ENCODE measurements around the gene CFAP141. TPM values are rescaled to one million over a fixed set of nuclear protein-coding genes. Genes with fewer than 3 reads are reported as not detected.

CFAP141 gene
- total RNA-seq, 1 donor from 2014 or later, result not detected

- Histone ChIP-seq H3K27me3 (ENCODE audit: control insufficient read depth in 3 of 3, insufficient read depth in 3 of 3, low read length in 3 of 3) (no peaks in the 10 kb centered on the region), H3K9ac (ENCODE audit: low read depth in 1 of 3, low read length in 3 of 3) (no peak overlapping the region), H3K4me1 (ENCODE audit: control insufficient read depth in 3 of 3, insufficient read depth in 3 of 3, low read length in 3 of 3) (peaks cover 4 to 9% (median 8%) of the 10 kb centered on the region in 3 donors), H3K4me3 (ENCODE audit: low read length in 3 of 3) (no peak overlapping the region), H3K27ac (ENCODE audit: low read depth, low read length) (peak overlapping the region; percentile 3), H3K9me3 (ENCODE audit: control insufficient read depth in 3 of 3, low read length in 3 of 3) (no peaks in the 10 kb centered on the region), H3K36me3 (ENCODE audit: control insufficient read depth in 3 of 3, insufficient read depth in 3 of 3, low read length in 3 of 3) (peaks cover 0 to 17% (median 17%) of the 10 kb centered on the region in 3 donors)
Measured at GRCh38 chr1:154158307-154159125, 47.6 kb downstream of the CFAP141 start.

- H3K4me3 ChIP-seq (ENCODE audit: low read length in 3 of 3), result no peak overlapping the region
- no peak overlapping the region for H3K9ac ChIP-seq (ENCODE audit: low read depth in 1 of 3, low read length in 3 of 3)
- H3K4me1 ChIP-seq (ENCODE audit: control insufficient read depth in 3 of 3, insufficient read depth in 3 of 3, low read length in 3 of 3), result peaks cover 4 to 9% (median 8%) of the 10 kb centered on the region in 3 donors
- no peaks in the 10 kb centered on the region for H3K9me3 ChIP-seq (ENCODE audit: control insufficient read depth in 3 of 3, low read length in 3 of 3)
- no peaks in the 10 kb centered on the region for H3K27me3 ChIP-seq (ENCODE audit: control insufficient read depth in 3 of 3, insufficient read depth in 3 of 3, low read length in 3 of 3)
- H3K27ac ChIP-seq (ENCODE audit: low read depth, low read length), result no peak overlapping the region
- H3K36me3 ChIP-seq (ENCODE audit: control insufficient read depth in 3 of 3, insufficient read depth in 3 of 3, low read length in 3 of 3), result peaks cover 0 to 17% (median 17%) of the 10 kb centered on the region in 3 donors
Measured at GRCh38 chr1:154157520-154158306, 48.4 kb downstream of the CFAP141 start.

GRCh38 chr1:154155251-154155650 is 50.9 kb downstream of the CFAP141 start:
- H3K27me3 ChIP-seq (ENCODE audit: control insufficient read depth in 3 of 3, insufficient read depth in 3 of 3, low read length in 3 of 3), result no peaks in the 10 kb centered on the region
- H3K4me1 ChIP-seq (ENCODE audit: control insufficient read depth in 3 of 3, insufficient read depth in 3 of 3, low read length in 3 of 3), result peaks cover 4 to 9% (median 8%) of the 10 kb centered on the region in 3 donors
- H3K4me3 ChIP-seq (ENCODE audit: low read length in 3 of 3), result no peak overlapping the region
- H3K36me3 ChIP-seq (ENCODE audit: control insufficient read depth in 3 of 3, insufficient read depth in 3 of 3, low read length in 3 of 3), result peaks cover 0 to 15% (median 8%) of the 10 kb centered on the region in 3 donors
- H3K9ac ChIP-seq (ENCODE audit: low read depth in 1 of 3, low read length in 3 of 3), result peak overlapping the region in 1 of 3 donors; percentile 27
- no peaks in the 10 kb centered on the region for H3K9me3 ChIP-seq (ENCODE audit: control insufficient read depth in 3 of 3, low read length in 3 of 3)
- peak overlapping the region; percentile 80 for H3K27ac ChIP-seq (ENCODE audit: low read depth, low read length)

- Histone ChIP-seq H3K4me1 (ENCODE audit: control insufficient read depth in 3 of 3, insufficient read depth in 3 of 3, low read length in 3 of 3) (peaks cover 4 to 9% (median 8%) of the 10 kb centered on the region in 3 donors), H3K27ac (ENCODE audit: low read depth, low read length) (peak within 1 kb of the TSS; percentile 80), H3K27me3 (ENCODE audit: control insufficient read depth in 3 of 3, insufficient read depth in 3 of 3, low read length in 3 of 3) (no peaks in the 10 kb centered on the region), H3K9me3 (ENCODE audit: control insufficient read depth in 3 of 3, low read length in 3 of 3) (no peaks in the 10 kb centered on the region), H3K36me3 (ENCODE audit: control insufficient read depth in 3 of 3, insufficient read depth in 3 of 3, low read length in 3 of 3) (peaks cover 0 to 15% (median 4%) of the 10 kb centered on the region in 3 donors), H3K9ac (ENCODE audit: low read depth in 1 of 3, low read length in 3 of 3) (peak within 1 kb of the TSS in 2 of 3 donors; percentile 27 to 42), H3K4me3 (ENCODE audit: low read length in 3 of 3) (no peak within 1 kb of the TSS)
Measured at GRCh38 chr1:154154534-154155191, 51.5 kb downstream of the CFAP141 start, which contains the start of gene NUP210L. NUP210L (minus strand) TSS chr1:154155073.

- Histone ChIP-seq H3K4me3 (ENCODE audit: low read length in 3 of 3) (no peak overlapping the region), H3K9me3 (ENCODE audit: control insufficient read depth in 3 of 3, low read length in 3 of 3) (no peaks in the 10 kb centered on the region), H3K9ac (ENCODE audit: low read depth in 1 of 3, low read length in 3 of 3) (no peak overlapping the region), H3K27ac (ENCODE audit: low read depth, low read length) (peak overlapping the region; percentile 80), H3K36me3 (ENCODE audit: control insufficient read depth in 3 of 3, insufficient read depth in 3 of 3, low read length in 3 of 3) (peaks cover 0 to 14% (median 0%) of the 10 kb centered on the region in 3 donors), H3K4me1 (ENCODE audit: control insufficient read depth in 3 of 3, insufficient read depth in 3 of 3, low read length in 3 of 3) (peaks cover 4 to 9% (median 8%) of the 10 kb centered on the region in 3 donors), H3K27me3 (ENCODE audit: control insufficient read depth in 3 of 3, insufficient read depth in 3 of 3, low read length in 3 of 3) (no peaks in the 10 kb centered on the region)
Measured at GRCh38 chr1:154154053-154154452, 52.1 kb downstream of the CFAP141 start.

GRCh38 chr1:154151311-154151710 is 54.8 kb downstream of the CFAP141 start:
- Histone ChIP-seq H3K27ac (ENCODE audit: low read depth, low read length) (no peak overlapping the region), H3K4me3 (ENCODE audit: low read length in 3 of 3) (no peak overlapping the region), H3K4me1 (ENCODE audit: control insufficient read depth in 3 of 3, insufficient read depth in 3 of 3, low read length in 3 of 3) (peaks cover 4 to 9% (median 8%) of the 10 kb centered on the region in 3 donors), H3K36me3 (ENCODE audit: control insufficient read depth in 3 of 3, insufficient read depth in 3 of 3, low read length in 3 of 3) (peaks cover 0 to 2% (median 0%) of the 10 kb centered on the region in 3 donors), H3K27me3 (ENCODE audit: control insufficient read depth in 3 of 3, insufficient read depth in 3 of 3, low read length in 3 of 3) (no peaks in the 10 kb centered on the region), H3K9me3 (ENCODE audit: control insufficient read depth in 3 of 3, low read length in 3 of 3) (no peaks in the 10 kb centered on the region), H3K9ac (ENCODE audit: low read depth in 1 of 3, low read length in 3 of 3) (no peak overlapping the region)

Small RNAs within 50 kb of the gene (small RNA-seq; reads per million reads assigned to genes)
- 1.1 reads per million, percentile 79 among the genes with 10 or more reads in this experiment for gene MIR190B

Other genes with a start within 250 kb of the CFAP141 start
- 3.1 TPM for gene CRTC2, start 247.7 kb downstream of the CFAP141 start, total RNA-seq
- gene SLC39A1, start 242.8 kb downstream of the CFAP141 start, total RNA-seq, result 40.2 TPM
- 8.9 TPM for gene CREB3L4, start 238.4 kb downstream of the CFAP141 start, total RNA-seq
- gene JTB, start 228.7 kb downstream of the CFAP141 start, total RNA-seq, result 87.2 TPM
- 18.3 TPM for gene RAB13, start 220.0 kb downstream of the CFAP141 start, total RNA-seq
- 4,210 TPM for gene RPS27, start 215.6 kb downstream of the CFAP141 start, total RNA-seq
- gene NUP210L, start 51.3 kb downstream of the CFAP141 start, total RNA-seq, result under 0.01 TPM
- 202 TPM for gene TPM3, start 14.2 kb downstream of the CFAP141 start, total RNA-seq
- gene UBAP2L, start 14.6 kb upstream of the CFAP141 start, total RNA-seq, result 37.1 TPM
- gene HAX1, start 66.3 kb upstream of the CFAP141 start, total RNA-seq, result 98.6 TPM
- gene AQP10, start 114.8 kb upstream of the CFAP141 start, total RNA-seq, result not detected
- gene ATP8B2, start 119.2 kb upstream of the CFAP141 start, total RNA-seq, result 23.0 TPM
- 5.2 TPM for gene IL6R, start 199.0 kb upstream of the CFAP141 start, total RNA-seq